MM.1S (cell line): ENCODE results near the gene MMS19.

ENCODE experiments used
- CTCF ChIP-seq: fragments of 300-600 bp; sonication (generic); IDR thresholded peaks from 2 replicates; pipeline ENCODE4 v1.5.1; 2016; ENCODE audit warnings: antibody characterized with exemption, low read length, mixed read lengths
- EZH2 ChIP-seq: fragments of 300-600 bp; sonication (generic); optimal IDR thresholded peaks from 2 replicates; pipeline ENCODE3; 2017; ENCODE audit warnings: low read depth, mild to moderate bottlenecking, antibody characterized with exemption, low read length, mixed read lengths

GRCh38 chr10:97519342-97519741 lies 21.1 kb upstream of the MMS19 start:
- TF ChIP-seq CTCF = no peak
- no peak for TF ChIP-seq EZH2
